Glutamatergic neuron (in vitro differentiated cells): Measurements from ENCODE around the gene ADORA1. TPM values are rescaled to one million over a fixed set of nuclear protein-coding genes. Genes with fewer than 3 reads are reported as not detected.

Source experiments
- DNase-seq: peaks from one replicate; pipeline ENCODE4 v3.0.0; 2022
- H3K27ac Mint-ChIP-seq: one replicate; pipeline ENCODE4 v1.8.0; 2020; ENCODE audit warnings: mild to moderate bottlenecking, mixed read lengths, inconsistent platforms; ENCODE audit not compliant: unreplicated experiment
- H3K27me3 Mint-ChIP-seq: one replicate; pipeline ENCODE4 v1.8.0; 2020; ENCODE audit warnings: mild to moderate bottlenecking, moderate library complexity, mixed read lengths, inconsistent platforms; ENCODE audit not compliant: unreplicated experiment
- H3K36me3 Mint-ChIP-seq: one replicate; pipeline ENCODE4 v1.8.0; 2020; ENCODE audit warnings: mild to moderate bottlenecking, mixed read lengths, inconsistent platforms; ENCODE audit not compliant: unreplicated experiment
- H3K4me1 Mint-ChIP-seq: one replicate; pipeline ENCODE4 v1.8.0; 2020; ENCODE audit warnings: mild to moderate bottlenecking, low read depth, mixed read lengths, inconsistent platforms; ENCODE audit not compliant: unreplicated experiment
- H3K4me3 Mint-ChIP-seq: one replicate; pipeline ENCODE4 v1.8.0; 2020; ENCODE audit warnings: mild to moderate bottlenecking, mixed read lengths, inconsistent platforms; ENCODE audit not compliant: unreplicated experiment
- H3K9me3 Mint-ChIP-seq: one replicate; pipeline ENCODE4 v1.8.0; 2020; ENCODE audit warnings: mild to moderate bottlenecking, moderate library complexity, mixed read lengths, inconsistent platforms; ENCODE audit not compliant: unreplicated experiment
- CTCF ChIP-seq: fragments of 200-600 bp; sonication (generic); IDR thresholded peaks from one replicate; pipeline ENCODE4 v1.5.0; 2021; ENCODE audit not compliant: partially characterized antibody, unreplicated experiment
- total RNA-seq: library from RNA; stranded (reverse); fragmentation: NEBNext Ultra II Directional; extraction: Animal tissue kit (Norgen Biotek cat#: 25700); gene quantifications from one replicate; pipeline ENCODE4 v1.2.1, GENCODE V29; 2021; ENCODE audit not compliant: unreplicated experiment

ADORA1 gene
- total RNA-seq, 1 donor from 2014 or later, result 1.2 TPM

DNA sequence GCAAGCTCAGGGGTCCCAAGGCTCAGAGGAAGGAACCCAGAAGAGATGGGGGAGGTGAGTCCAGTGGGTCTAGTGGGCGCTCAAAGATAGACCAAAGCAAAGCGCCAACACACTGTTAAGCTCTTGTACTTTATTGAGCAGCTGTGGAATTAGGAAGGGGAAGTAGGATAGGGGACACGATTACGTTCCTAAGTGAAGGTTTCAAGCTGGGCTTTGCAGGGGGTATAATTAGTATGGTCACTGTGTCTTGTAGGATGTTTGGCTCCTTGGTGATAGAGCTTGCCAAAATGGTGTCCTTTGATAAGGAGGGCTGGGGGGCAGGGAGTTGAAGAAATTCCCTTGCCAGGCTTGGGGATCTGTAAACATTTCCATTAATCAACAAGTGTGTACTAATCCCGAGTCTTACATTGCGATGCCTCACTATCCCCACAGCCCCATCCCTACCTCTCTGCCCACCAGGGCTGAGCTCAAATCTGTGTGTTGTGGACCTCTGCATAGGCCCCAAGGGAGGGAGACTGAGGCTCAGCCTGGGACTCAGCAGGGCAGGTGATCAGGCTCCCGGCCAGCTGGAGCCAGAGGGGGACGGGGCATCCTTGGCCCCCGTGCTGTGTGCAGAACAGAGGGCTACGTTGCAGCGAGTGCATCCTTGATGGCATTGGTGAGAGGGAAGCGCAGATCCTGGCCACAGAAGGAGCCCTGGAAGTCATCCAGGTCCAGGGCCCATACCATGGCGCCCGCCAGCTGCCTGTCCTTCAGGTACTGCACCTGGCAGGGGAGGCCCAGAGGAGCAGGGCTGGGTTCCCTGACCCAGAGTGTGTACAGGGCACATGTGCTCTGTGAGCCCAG, 51.5 kb downstream of the ADORA1 start:
- H3K27ac Mint-ChIP-seq, result no peak overlapping the region
- no peak overlapping the region for H3K4me3 Mint-ChIP-seq
- peaks cover 19% of the 10 kb centered on the region for H3K4me1 Mint-ChIP-seq

GRCh38 chr1:203179667-203180005, 52.1 kb downstream of the ADORA1 start:
- no peak for TF ChIP-seq CTCF
- H3K27me3 Mint-ChIP-seq, result peaks cover 11% of the 10 kb centered on the region
- H3K27ac Mint-ChIP-seq, result no peak overlapping the region
- DNase-seq, result no peak
- no peak overlapping the region for H3K4me3 Mint-ChIP-seq
- H3K4me1 Mint-ChIP-seq, result peaks cover 19% of the 10 kb centered on the region
- no peaks in the 10 kb centered on the region for H3K36me3 Mint-ChIP-seq
- peaks cover 10% of the 10 kb centered on the region for H3K9me3 Mint-ChIP-seq

More for the DNA sequence above, 51.5 kb downstream of the ADORA1 start:
- Mint-ChIP-seq H3K27me3 (peaks cover 11% of the 10 kb centered on the region), H3K9me3 (peaks cover 10% of the 10 kb centered on the region), H3K36me3 (no peaks in the 10 kb centered on the region)
- no peak for DNase-seq
- TF ChIP-seq CTCF, result no peak

DNA sequence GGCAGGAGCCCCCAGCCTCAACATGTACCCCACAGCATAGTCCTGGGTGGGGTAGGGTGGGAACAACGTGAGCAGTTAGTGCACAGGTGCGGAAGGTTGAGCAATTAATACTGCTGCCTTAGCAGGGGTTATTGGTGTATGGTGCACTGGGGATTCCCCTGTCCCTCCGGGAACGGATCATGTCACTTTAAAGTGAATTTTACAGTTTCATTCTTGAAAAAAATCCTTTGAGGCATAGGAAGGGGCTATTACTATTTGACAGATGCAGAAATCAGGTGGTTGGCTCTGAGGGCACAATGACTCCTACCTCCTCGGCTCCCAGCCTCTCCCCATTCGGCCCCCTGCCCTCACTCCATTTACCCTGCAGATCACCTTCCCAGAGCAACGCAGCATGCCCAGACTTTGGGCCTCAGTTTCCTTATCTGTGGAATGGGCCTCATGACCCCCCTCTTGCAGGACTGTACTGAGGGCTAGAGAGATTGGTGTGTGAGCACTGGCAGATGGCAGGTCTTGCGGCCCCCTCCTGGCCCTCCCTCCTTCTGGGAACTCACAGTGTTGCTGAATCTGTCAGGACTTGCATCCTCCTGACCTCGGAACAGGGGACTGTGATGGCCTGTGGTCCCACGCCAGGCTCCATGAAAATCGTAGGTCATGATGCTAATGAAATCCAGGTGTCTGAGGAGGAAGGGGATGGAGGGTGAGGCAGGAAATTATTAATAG, 53.2 kb downstream of the ADORA1 start:
- Mint-ChIP-seq H3K9me3 (peaks cover 10% of the 10 kb centered on the region), H3K4me1 (peaks cover 19% of the 10 kb centered on the region), H3K27ac (no peak overlapping the region), H3K27me3 (peaks cover 13% of the 10 kb centered on the region), H3K4me3 (no peak overlapping the region), H3K36me3 (no peaks in the 10 kb centered on the region)
- no peak for DNase-seq
- TF ChIP-seq CTCF, result no peak

GRCh38 chr1:203181586-203182386, 54.3 kb downstream of the ADORA1 start:
- no peak for DNase-seq
- no peaks in the 10 kb centered on the region for H3K36me3 Mint-ChIP-seq
- H3K9me3 Mint-ChIP-seq, result peaks cover 8% of the 10 kb centered on the region
- peaks cover 17% of the 10 kb centered on the region for H3K4me1 Mint-ChIP-seq
- H3K4me3 Mint-ChIP-seq, result no peak overlapping the region
- peaks cover 15% of the 10 kb centered on the region for H3K27me3 Mint-ChIP-seq
- TF ChIP-seq CTCF, result no peak
- H3K27ac Mint-ChIP-seq, result no peak overlapping the region
